ENCODE results near the gene FASTK.

Gene FASTK

DNA sequence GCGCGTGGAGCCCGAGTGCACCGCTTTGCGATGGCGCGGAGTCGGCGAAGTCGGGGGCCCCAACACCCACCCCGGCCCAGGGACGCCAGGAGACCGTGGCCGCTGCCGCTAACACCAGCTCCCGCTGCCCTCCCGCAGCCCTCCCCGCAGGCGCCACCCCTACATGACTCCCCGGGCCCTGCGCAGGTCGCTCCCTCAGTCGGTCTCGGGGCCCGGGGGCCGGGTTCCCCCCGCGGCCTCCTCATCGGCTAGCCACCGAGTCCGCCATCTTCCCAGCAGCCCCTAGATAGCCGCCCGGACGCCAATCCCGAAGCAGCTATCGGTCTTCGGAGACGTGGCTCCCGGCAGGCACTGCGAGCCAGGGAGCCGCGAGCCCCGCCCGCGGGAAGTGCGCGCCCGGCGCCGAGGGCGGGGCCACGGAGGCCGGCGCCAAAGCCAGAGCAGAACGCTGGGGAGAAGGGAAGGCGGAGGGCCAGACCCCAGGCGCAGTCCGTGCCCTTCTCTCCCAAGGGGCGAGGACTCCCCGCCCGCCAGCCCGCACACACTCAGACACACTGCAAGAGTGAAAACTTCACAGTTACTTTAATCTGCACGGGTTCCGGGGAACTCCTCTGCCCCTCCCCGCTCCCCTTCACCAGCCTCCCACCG is at the start of gene FASTK:
TSS of gene FASTK (minus strand) at position 288 of the 648 bp plus-strand sequence. CDS start at position 245, 43 bp downstream.
- TF ChIP-seq, protein P1, sequence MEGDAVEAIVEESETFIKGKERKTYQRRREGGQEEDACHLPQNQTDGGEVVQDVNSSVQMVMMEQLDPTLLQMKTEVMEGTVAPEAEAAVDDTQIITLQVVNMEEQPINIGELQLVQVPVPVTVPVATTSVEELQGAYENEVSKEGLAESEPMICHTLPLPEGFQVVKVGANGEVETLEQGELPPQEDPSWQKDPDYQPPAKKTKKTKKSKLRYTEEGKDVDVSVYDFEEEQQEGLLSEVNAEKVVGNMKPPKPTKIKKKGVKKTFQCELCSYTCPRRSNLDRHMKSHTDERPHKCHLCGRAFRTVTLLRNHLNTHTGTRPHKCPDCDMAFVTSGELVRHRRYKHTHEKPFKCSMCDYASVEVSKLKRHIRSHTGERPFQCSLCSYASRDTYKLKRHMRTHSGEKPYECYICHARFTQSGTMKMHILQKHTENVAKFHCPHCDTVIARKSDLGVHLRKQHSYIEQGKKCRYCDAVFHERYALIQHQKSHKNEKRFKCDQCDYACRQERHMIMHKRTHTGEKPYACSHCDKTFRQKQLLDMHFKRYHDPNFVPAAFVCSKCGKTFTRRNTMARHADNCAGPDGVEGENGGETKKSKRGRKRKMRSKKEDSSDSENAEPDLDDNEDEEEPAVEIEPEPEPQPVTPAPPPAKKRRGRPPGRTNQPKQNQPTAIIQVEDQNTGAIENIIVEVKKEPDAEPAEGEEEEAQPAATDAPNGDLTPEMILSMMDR (conservative IDR thresholded peaks at IDR 0.05) = no peak
- TF ChIP-seq ZFX (IDR thresholded peaks at IDR 0.05) = peak; percentile 92; the same call in 1 of the 2 replicates
- H3K27ac ChIP-seq = peak within 1 kb of the TSS; percentile 98

DNA sequence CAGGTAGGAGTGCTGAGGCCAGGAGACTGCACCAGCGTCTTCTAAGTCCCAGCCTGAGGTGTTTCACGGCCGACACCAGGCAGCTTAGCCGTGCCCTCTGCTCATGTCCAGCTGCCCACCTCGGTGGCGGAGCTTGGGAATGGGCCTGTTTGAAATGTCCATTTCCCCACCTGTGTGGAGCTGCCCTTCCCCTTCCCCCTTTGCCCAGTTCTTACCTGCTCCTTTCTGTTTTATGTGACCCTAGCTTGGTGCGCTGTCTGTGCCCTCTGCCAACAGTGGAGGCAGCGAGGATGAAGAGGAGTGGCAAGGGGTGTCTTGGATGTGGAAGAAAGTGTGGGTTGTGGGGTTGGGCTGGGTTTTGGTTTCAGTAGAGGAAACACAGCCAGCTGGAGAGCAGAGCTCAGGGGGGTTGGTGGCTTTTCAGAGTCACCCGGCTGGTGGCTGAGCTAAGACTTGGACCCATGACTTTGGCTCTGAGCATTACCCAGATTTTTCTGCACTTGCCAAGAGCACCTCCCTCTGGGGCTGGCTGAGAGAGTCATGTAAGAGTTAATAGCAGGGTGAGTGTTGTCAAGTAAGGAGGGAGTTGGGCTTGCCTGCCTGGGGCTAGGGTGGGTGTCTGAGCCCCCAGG is 49.5 kb upstream of the FASTK start:
- no peak overlapping the region for H3K27ac ChIP-seq
- TF ChIP-seq, protein P1 (conservative IDR thresholded peaks at IDR 0.05) = no peak
- no peak for TF ChIP-seq ZFX (IDR thresholded peaks at IDR 0.05)

GRCh38 chr7:151129117-151129959 is 48.7 kb upstream of the FASTK start:
- no peak for TF ChIP-seq ZFX (IDR thresholded peaks at IDR 0.05)
- H3K27ac ChIP-seq = no peak overlapping the region

- TF ChIP-seq ZFX (IDR thresholded peaks at IDR 0.05) = no peak
- TF ChIP-seq, protein P1 (conservative IDR thresholded peaks at IDR 0.05) = no peak
Measured at GRCh38 chr7:151128716-151129115, 48.1 kb upstream of the FASTK start.

GRCh38 chr7:151128144-151128543 is 47.5 kb upstream of the FASTK start:
- no peak overlapping the region for H3K27ac ChIP-seq
- no peak for TF ChIP-seq ZFX (IDR thresholded peaks at IDR 0.05)
- TF ChIP-seq, protein P1 (conservative IDR thresholded peaks at IDR 0.05) = no peak

More at GRCh38 chr7:151128716-151129115, 48.1 kb upstream of the FASTK start:
- no peak overlapping the region for H3K27ac ChIP-seq

- TF ChIP-seq, protein P1 (conservative IDR thresholded peaks at IDR 0.05) = no peak
- TF ChIP-seq ZFX (IDR thresholded peaks at IDR 0.05) = no peak
- H3K27ac ChIP-seq = peak overlapping the region; percentile 75
Measured at GRCh38 chr7:151126491-151127137, 46.0 kb upstream of the FASTK start.

DNA sequence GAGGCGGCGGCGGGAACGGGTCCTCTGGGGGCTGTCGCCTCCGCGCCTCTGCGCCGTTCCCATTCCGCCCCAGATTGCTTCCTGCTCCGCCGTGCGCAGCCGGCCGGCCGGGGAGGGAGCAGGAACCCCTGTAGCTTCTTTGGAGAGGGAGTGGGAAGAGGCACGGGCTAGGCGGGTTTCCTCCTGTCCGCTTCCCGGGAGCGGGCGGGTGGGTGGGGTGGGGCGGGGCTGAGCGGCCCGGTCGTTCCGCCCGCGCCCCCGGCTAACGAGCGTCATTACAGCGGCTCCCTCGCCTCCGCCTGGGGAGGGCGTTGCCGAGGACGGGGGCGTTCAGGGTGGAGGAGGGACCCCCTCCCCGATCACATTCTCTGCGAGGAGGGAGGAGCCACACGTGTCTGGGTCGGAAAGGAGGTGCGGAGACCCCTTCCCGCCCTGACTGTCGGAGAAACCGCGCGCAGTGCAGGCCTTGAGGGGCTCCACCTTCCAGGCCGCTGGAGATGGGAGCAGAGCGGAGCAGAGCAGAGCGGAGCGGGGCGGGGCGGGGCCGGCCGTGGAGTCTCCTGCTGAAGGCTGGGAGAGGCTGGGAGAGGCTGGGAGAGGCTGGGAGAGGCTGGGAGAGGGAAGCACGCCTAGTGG is 45.4 kb upstream of the FASTK start:
- peak overlapping the region; percentile 75 for H3K27ac ChIP-seq
- TF ChIP-seq, protein P1 (conservative IDR thresholded peaks at IDR 0.05) = no peak
- TF ChIP-seq ZFX (IDR thresholded peaks at IDR 0.05) = no peak
